HG03064 (cell line): ENCODE measurements around the gene MCRIP1.

Experiments used
- ATAC-seq: cut with Tn5 transposase; IDR thresholded peaks from one replicate; pipeline ENCODE4 v1.9.1; 2021; ENCODE audit warnings: low read depth; ENCODE audit not compliant: unreplicated experiment

MCRIP1 gene

GRCh38 chr17:81822996-81823819 lies 9.9 kb downstream of the MCRIP1 start:
- ATAC-seq = no peak

GRCh38 chr17:81822312-81822637 lies 10.8 kb downstream of the MCRIP1 start:
- no peak for ATAC-seq

- no peak for ATAC-seq
Measured at GRCh38 chr17:81821603-81822311, 11.3 kb downstream of the MCRIP1 start.

DNA sequence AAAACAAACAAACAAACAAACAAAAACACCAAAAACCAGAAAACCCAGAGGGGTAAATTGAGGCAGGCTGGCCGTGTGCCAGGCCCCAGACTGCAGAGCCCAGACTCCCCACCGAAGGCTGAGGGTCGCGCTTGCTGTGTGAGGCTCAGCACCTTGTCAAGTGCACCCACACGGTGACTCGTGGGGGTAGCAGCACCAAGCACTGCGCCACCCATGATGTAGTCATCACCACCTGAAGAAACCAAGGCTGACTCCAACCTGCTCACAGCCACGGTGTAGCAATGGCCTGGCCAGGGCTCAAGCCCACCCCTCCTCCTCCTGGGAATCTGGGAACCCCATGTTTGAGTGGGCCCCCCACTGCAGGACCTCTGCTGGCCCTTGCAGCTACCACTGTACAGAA lies 11.9 kb downstream of the MCRIP1 start:
- no peak for ATAC-seq

DNA sequence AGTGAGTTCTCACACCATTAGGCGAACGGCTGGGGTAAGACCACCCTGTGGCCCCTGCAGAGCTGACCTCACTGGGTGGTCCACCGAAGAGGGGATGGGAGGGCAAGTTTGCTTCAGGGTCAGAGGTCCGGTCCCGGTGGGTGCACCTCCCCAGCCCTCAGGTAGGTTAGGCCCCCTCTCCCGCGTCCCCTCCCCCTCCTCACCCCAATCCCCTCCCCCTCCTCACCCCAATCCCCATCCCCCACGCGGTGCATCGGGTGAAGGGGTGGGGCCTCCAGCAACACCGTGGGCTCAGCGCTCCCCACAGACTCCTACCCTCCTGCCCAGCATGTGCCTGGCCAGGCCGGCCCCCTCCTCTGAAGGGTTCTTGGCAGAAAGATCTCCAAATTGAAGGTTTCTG lies 13.4 kb downstream of the MCRIP1 start:
- ATAC-seq = no peak

DNA sequence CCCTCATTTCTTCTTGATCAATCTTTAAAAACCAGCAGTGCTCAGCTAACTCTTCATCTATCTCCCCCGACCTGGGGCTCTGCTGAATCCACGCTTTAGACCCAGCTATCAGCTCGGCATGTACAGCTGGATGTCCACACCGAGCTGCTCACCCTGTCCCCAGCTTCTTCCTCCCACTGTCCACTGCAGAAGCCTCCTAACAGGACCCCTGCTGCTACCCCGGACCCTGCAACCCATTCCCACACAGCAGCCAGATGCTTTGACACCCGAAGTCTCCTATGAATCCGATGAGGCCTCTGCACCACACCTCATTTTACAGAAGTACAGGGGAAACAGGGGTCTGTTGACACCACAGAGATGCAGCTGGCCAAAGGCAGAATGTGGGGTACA lies 15.3 kb downstream of the MCRIP1 start:
- ATAC-seq = no peak

DNA sequence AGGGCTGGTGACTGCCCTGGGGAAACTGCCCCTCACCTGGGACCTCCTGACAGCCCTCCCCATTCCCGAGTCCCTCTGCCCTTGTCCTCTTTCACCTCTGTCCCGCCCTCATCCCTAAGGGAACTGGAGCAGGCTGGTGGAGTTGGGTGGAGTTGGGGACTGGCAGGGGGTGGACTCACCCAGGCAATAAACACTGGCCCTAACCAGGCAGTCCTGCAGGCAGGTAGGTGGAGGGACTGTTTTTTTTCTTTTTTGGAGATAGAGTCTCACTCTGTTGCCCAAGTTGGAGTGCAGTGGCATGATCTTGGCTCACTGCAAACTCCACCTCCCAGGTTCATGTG lies 17.5 kb downstream of the MCRIP1 start:
- no peak for ATAC-seq

- no peak for ATAC-seq
Measured at GRCh38 chr17:81814748-81815645, 18.1 kb downstream of the MCRIP1 start.

GRCh38 chr17:81813861-81814683 lies 19.0 kb downstream of the MCRIP1 start:
- ATAC-seq = no peak

GRCh38 chr17:81813371-81813684 lies 19.8 kb downstream of the MCRIP1 start:
- ATAC-seq = no peak

DNA sequence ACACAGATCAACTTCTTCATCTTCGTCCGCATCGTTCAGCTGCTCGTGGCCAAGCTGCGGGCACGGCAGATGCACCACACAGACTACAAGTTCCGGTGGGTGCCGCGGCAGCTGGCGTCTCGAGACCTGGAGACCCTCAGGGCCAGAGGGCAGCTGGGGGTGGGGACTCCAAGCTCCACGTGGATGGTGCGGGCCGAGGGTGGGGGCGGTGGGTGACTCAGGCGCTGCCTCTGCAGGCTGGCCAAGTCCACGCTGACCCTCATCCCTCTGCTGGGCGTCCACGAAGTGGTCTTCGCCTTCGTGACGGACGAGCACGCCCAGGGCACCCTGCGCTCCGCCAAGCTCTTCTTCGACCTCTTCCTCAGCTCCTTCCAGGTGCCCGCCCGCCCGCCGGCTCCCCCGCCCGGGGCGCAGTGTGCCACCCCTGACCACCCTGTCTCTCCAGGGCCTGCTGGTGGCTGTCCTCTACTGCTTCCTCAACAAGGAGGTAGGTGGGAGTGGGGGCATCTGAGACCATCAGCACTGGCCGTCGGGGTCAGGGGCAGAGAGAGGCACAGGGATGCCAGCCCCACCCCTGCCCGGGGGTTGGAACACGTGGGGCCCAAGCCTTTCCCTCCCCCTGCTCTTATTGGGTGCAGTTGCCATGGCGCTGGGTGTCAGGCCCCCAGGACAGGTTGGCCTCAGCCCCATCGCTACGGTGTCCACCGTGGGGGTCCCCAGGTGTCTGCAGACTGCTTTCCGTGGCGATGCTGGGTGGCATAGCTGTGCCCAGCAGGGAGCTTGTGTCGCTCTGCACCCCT lies 20.3 kb downstream of the MCRIP1 start:
- ATAC-seq = no peak

DNA sequence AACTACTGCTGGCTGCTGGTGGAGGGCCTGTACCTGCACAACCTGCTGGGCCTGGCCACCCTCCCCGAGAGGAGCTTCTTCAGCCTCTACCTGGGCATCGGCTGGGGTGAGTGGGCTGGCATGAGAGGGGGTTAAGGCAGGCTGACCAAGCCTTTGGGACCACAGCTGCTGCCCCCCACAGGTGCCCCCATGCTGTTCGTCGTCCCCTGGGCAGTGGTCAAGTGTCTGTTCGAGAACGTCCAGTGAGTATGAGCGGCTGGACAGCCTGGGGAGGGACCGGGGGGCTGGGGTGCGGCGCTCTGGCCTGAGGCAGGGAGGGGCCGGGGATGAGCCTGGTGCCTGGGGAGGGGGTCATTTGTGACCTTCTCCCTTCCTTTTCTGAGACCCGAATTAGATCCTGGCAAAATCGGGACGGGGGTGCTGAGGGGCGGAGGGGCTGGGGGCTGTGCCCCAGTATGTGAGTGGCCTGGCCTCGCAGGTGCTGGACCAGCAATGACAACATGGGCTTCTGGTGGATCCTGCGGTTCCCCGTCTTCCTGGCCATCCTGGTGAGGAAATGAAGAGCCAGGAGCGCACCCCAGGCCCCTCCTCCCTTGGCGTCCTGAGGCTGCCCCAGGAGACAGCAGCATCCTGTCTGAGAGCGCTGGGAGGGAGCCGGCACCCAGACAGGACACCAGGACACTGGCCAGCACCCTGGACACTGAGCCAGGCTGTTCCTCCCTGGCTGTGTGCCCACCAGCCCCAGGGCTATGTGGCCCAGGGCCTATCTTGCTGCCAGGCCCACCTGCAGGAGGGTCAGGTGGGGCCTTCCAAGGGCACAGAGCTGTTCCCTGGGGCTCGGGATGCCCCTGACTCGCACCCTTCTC lies 21.2 kb downstream of the MCRIP1 start:
- no peak for ATAC-seq

GRCh38 chr17:81810892-81811704 lies 22.0 kb downstream of the MCRIP1 start:
- ATAC-seq = no peak

DNA sequence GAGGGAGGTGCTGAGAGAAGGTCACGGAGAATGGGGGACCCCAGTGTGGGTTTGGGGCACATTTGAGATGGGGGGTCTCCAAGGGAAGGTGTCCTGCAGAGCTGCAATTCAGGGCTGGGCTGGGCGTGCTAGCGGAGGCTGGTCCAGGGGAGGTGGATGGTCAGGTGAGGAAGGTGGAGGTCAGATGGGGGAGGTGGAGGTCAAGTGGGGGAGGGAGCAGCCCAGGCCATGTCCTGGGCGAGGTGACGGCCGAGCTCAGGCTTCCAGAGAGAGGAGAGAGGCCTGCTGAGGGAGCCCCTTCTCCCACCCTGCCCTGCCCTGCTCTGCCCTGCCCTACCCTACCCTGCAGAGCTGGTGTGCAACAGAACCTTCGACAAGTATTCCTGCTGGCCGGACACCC lies 22.6 kb downstream of the MCRIP1 start:
- no peak for ATAC-seq

GRCh38 chr17:81809556-81809998 lies 23.5 kb downstream of the MCRIP1 start:
- ATAC-seq = no peak

DNA sequence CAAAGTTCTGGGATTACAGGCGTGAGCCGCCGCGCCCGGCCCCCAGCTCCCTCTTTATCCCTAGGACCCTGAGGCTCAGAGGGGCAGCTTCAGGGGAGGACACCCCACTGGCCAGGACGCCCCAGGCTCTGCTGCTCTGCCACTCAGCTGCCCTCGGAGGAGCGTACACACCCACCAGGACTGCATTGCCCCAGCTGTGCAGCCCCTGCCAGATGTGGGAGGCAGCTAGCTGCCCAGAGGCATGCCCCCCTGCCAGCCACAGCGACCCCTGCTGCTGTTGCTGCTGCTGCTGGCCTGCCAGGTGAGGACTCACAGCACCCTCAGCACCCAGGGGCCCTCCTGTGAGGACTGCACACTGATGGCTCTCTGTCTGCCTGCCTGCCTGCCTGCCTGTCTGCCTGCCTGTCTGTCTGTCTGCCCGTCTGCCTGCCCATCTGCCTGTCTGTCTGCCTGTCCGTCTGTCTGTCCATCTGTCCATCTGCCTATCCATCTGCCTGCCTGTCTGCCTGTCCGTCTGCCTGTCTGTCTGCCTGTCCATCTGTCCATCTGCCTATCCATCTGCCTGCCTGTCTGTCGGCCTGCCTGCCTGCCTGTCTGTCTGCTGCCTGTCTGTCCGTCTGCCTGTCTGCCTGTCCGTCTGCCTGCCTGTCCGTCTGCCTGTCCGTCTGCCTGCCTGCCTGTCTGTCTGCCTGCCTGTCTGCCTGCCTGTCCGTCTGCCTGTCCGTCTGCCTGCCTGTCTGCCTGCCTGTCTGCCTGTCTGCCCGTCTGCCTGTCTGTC lies 24.1 kb downstream of the MCRIP1 start:
- no peak for ATAC-seq

- ATAC-seq = no peak
Measured at GRCh38 chr17:81807839-81808238, 25.3 kb downstream of the MCRIP1 start.
